HT-29 (cell line): ENCODE data around the gene ABCC5. TPM values are rescaled to one million over a fixed set of nuclear protein-coding genes. Genes with fewer than 3 reads are reported as not detected.
"Not testable (repeated sequence)": the region's sequence is repeated elsewhere in the genome, so short reads cannot be mapped to it uniquely, and the experiment has no call there.

Experiments used
- DNase-seq: peaks from one replicate; pipeline ENCODE4 v3.0.0-alpha.2; 2015; ENCODE audit warnings: low spot score
- small RNA-seq: library from RNA; depleted of rRNA; stranded (forward); fragments of <200 nt; gene quantifications from one replicate; pipeline ENCODE3, GENCODE V24; 2014
- total RNA-seq: library from RNA; depleted of rRNA; stranded (reverse); fragments of >200 nt; shearing (Covaris generic); gene quantifications from 2 replicates; pipeline ENCODE4 v1.2.3, GENCODE V29; 2014; rRNA removed

ABCC5 gene
- total RNA-seq, 1 experiment from 2014 or later, result 3.7 TPM

GRCh38 chr3:183892610-183893214 lies 125.0 kb downstream of the ABCC5 start:
- DNase-seq, result no peak

GRCh38 chr3:183885766-183886165 lies 131.9 kb downstream of the ABCC5 start:
- no peak for DNase-seq

- DNase-seq, result peak; percentile 98
These were observed 133.0 kb downstream of the ABCC5 start, which contains the start of gene PARL for GRCh38 chr3:183884427-183885296. TSS of gene PARL (minus strand) at chr3:183884880. CDS start at chr3:183884846, 34 bp downstream.

GRCh38 chr3:183884097-183884426 lies 133.6 kb downstream of the ABCC5 start:
- DNase-seq, result no peak

GRCh38 chr3:183883291-183884096 lies 134.2 kb downstream of the ABCC5 start:
- no peak for DNase-seq

- no peak for DNase-seq
These were observed 137.6 kb downstream of the ABCC5 start for GRCh38 chr3:183880121-183880520.

GRCh38 chr3:183879243-183879642 lies 138.4 kb downstream of the ABCC5 start:
- DNase-seq, result no peak

- DNase-seq, result no peak
These were observed 139.6 kb downstream of the ABCC5 start for GRCh38 chr3:183878071-183878470.

- DNase-seq, result not testable (repeated sequence)
These were observed 140.5 kb downstream of the ABCC5 start for GRCh38 chr3:183877227-183877626.

- DNase-seq, result no peak
These were observed 142.3 kb downstream of the ABCC5 start for GRCh38 chr3:183875411-183875810.

GRCh38 chr3:183873914-183874313 lies 143.8 kb downstream of the ABCC5 start:
- DNase-seq, result no peak

GRCh38 chr3:183871541-183871940 lies 146.1 kb downstream of the ABCC5 start:
- DNase-seq, result no peak

GRCh38 chr3:183870563-183870962 lies 147.1 kb downstream of the ABCC5 start:
- DNase-seq, result no peak

Small RNA genes within 50 kb of the gene (small RNA-seq; reads per million reads assigned to genes)
- not detected for gene MIR4448

Other genes with a start within 250 kb of the ABCC5 start
- 5.4 and 10.4 TPM in 2 replicates for gene MAP6D1, start 192.3 kb downstream of the ABCC5 start, total RNA-seq
- 45.2 and 45.9 TPM in 2 replicates for gene PARL, start 133.0 kb downstream of the ABCC5 start, total RNA-seq
- not detected in 2 replicates for gene HTR3D, start 13.9 kb upstream of the ABCC5 start, total RNA-seq
- not detected in 2 replicates for gene HTR3C, start 35.2 kb upstream of the ABCC5 start, total RNA-seq
- gene HTR3E, start 79.2 kb upstream of the ABCC5 start, total RNA-seq, result not detected in 2 replicates
- gene EIF2B5, start 117.5 kb upstream of the ABCC5 start, total RNA-seq, result 36.2 and 44.8 TPM in 2 replicates
- 75.1 and 83.9 TPM in 2 replicates for gene DVL3, start 137.5 kb upstream of the ABCC5 start, total RNA-seq
- 280 and 309 TPM in 2 replicates for gene AP2M1, start 157.0 kb upstream of the ABCC5 start, total RNA-seq
- 42.3 and 51.3 TPM in 2 replicates for gene ABCF3, start 168.3 kb upstream of the ABCC5 start, total RNA-seq
- 0.63 and 1.4 TPM in 2 replicates for gene VWA5B2, start 211.7 kb upstream of the ABCC5 start, total RNA-seq
- gene ALG3, start 231.1 kb upstream of the ABCC5 start, total RNA-seq, result 103 and 117 TPM in 2 replicates
- gene EEF1AKMT4, start 231.8 kb upstream of the ABCC5 start, total RNA-seq, result 17.7 and 19.4 TPM in 2 replicates
- 0.13 TPM in 1 of 2 replicates, not detected in the other for gene CAMK2N2, start 243.7 kb upstream of the ABCC5 start, total RNA-seq